Measurements from ENCODE around the gene GPX5. TPM values are rescaled to one million over a fixed set of nuclear protein-coding genes. Genes with fewer than 3 reads are reported as not detected.
A peak's percentile ranks its signal among the peaks of the same experiment; 100 is the strongest.

GPX5 gene
- total and polyA plus RNA-seq, 4 experiments from 2014 or later, result not detected

- CTCF ChIA-PET (ENCODE audit: partially characterized antibody), result no interaction called here
- Mint-ChIP-seq H3K27me3 (peaks cover 10 to 33% of the 10 kb centered on the region in 2 donors), H3K27ac (no peak overlapping the region), H3K9me3 (no peaks in the 10 kb centered on the region), H3K4me3 (no peak overlapping the region), H3K36me3 (no peaks in the 10 kb centered on the region), H3K4me1 (peaks cover 4 to 9% (median 8%) of the 10 kb centered on the region in 4 donors)
- H3K4me1 ChIP-seq (ENCODE audit: insufficient read depth, low read length), result peaks cover 6% of the 10 kb centered on the region
- intact Hi-C loops (cut with micrococcal nuclease), result no loop called here
- no peaks in the 10 kb centered on the region for H3K36me3 ChIP-seq (ENCODE audit: insufficient read depth, low read length)
- H3K9me3 ChIP-seq (ENCODE audit: control insufficient read depth in 1 of 2, low read length in 2 of 2), result no peaks in the 10 kb centered on the region
- no peak for DNase-seq
- no peaks in the 10 kb centered on the region for H3K27me3 ChIP-seq (ENCODE audit: insufficient read depth, low read length)
- POLR2A ChIA-PET (ENCODE audit: partially characterized antibody), result no interaction called here
- H3K4me3 ChIP-seq (ENCODE audit: low read length in 2 of 2), result no peak overlapping the region
- H3K27ac ChIP-seq (ENCODE audit: low read depth, low read length), result no peak overlapping the region
These were observed 7.7 kb upstream of the GPX5 start for GRCh38 chr6:28517964-28518363.

DNA sequence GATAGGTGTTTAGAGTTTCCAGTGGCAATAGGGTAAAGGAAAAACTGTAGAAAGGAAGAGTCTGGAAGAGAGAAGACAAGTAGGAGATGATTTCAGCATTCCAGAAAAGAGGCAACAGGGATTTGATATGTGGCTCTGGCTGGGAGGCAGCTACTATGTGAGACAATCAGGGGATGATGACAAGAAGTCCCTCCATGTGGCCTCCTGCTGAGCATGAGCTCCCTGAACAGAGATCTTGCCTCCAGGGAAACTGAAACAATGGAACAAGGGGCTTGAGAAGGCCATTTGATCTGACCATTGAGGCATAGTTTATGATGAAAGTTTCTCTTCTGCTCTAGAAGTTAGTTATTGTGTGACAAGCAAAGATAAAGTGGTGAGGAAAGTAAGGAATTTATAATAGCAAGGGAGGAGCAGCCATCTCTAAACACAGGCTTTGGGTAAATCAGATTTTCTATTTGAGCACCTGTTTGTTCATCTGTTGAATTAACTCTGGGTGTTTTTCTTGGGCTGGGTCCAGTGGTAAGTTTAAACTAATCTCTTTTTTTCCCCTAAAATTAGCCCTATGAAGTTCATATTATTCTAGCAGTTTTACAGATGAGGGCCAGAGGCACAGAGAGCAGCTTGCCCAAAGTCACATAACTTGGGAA is 3.0 kb upstream of the GPX5 start:
- peaks cover 15 to 29% (median 24%) of the 10 kb centered on the region in 4 donors for H3K4me1 Mint-ChIP-seq
- no peak for DNase-seq
- peak overlapping the region in 5 of 7 donors; percentile 1 to 68 (median 50) for H3K27ac Mint-ChIP-seq
- Histone ChIP-seq H3K4me1 (ENCODE audit: insufficient read depth, low read length) (peaks cover 26% of the 10 kb centered on the region), H3K27ac (ENCODE audit: low read depth, low read length) (no peak overlapping the region), H3K4me3 (ENCODE audit: low read length in 2 of 2) (no peak overlapping the region), H3K9me3 (ENCODE audit: control insufficient read depth in 1 of 2, low read length in 2 of 2) (no peaks in the 10 kb centered on the region), H3K27me3 (ENCODE audit: insufficient read depth, low read length) (no peaks in the 10 kb centered on the region), H3K36me3 (ENCODE audit: insufficient read depth, low read length) (no peaks in the 10 kb centered on the region)
- no peaks in the 10 kb centered on the region for H3K36me3 Mint-ChIP-seq
- ChIA-PET CTCF (ENCODE audit: partially characterized antibody) (interaction anchor here (1.4 kb wide), 1 partner anchor 21 kb away, joined by 3 read pairs; no protein-coding TSS in a partner anchor), POLR2A (ENCODE audit: partially characterized antibody) (interaction anchor here (0.8 kb wide), 1 partner anchor 16 kb away, joined by 3 read pairs; no protein-coding TSS in a partner anchor)
- intact Hi-C loops (cut with micrococcal nuclease), result loop anchor here (2.0 kb wide), 1 partner anchor 20 kb away; no protein-coding TSS in a partner anchor
- no peaks in the 10 kb centered on the region for H3K9me3 Mint-ChIP-seq
- H3K4me3 Mint-ChIP-seq, result peak overlapping the region in 7 of 8 donors; percentile 2 to 75 (median 59)
- H3K27me3 Mint-ChIP-seq, result peaks cover 15 to 24% of the 10 kb centered on the region in 2 donors

DNA sequence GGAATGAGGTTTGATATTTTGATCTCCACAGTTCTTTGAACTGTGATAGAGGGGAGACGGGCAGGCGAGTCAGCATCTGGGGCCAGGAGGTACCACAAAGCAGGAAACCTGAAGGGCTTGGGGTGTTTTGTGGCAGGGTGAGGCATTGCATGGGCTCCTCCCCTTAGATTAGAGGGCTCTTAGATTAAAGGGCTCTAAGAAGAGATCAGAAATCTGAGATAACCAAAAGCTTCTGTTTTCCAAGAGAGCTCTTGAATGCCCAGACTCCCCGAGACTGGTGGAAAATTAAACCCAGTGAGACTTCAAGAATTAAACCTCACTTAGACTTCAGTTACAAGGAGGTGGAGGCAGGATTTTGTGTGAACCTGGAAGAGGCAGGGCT is 2.4 kb upstream of the GPX5 start:
- Histone ChIP-seq H3K36me3 (ENCODE audit: insufficient read depth, low read length) (no peaks in the 10 kb centered on the region), H3K4me1 (ENCODE audit: insufficient read depth, low read length) (peaks cover 26% of the 10 kb centered on the region), H3K4me3 (ENCODE audit: low read length in 2 of 2) (no peak overlapping the region), H3K27me3 (ENCODE audit: insufficient read depth, low read length) (no peaks in the 10 kb centered on the region), H3K9me3 (ENCODE audit: control insufficient read depth in 1 of 2, low read length in 2 of 2) (no peaks in the 10 kb centered on the region), H3K27ac (ENCODE audit: low read depth, low read length) (no peak overlapping the region)
- intact Hi-C loops (cut with micrococcal nuclease), result loop anchor here (2.0 kb wide), 1 partner anchor 20 kb away; no protein-coding TSS in a partner anchor
- H3K4me1 Mint-ChIP-seq, result peaks cover 15 to 29% (median 24%) of the 10 kb centered on the region in 4 donors
- ChIA-PET POLR2A (ENCODE audit: partially characterized antibody) (interaction anchor here (0.8 kb wide), 1 partner anchor 16 kb away, joined by 3 read pairs; no protein-coding TSS in a partner anchor), CTCF (ENCODE audit: partially characterized antibody) (interaction anchor here (1.4 kb wide), 1 partner anchor 20 kb away, joined by 3 read pairs; no protein-coding TSS in a partner anchor)
- peaks cover 13 to 26% of the 10 kb centered on the region in 2 donors for H3K27me3 Mint-ChIP-seq
- peak; percentile 34 to 69 (median 43) for DNase-seq
- H3K36me3 Mint-ChIP-seq, result no peaks in the 10 kb centered on the region
- peak overlapping the region in 4 of 7 donors; percentile 10 to 67 (median 34) for H3K27ac Mint-ChIP-seq
- no peaks in the 10 kb centered on the region for H3K9me3 Mint-ChIP-seq
- peak overlapping the region in 7 of 8 donors; percentile 52 to 75 (median 61) for H3K4me3 Mint-ChIP-seq

- POLR2A ChIA-PET (ENCODE audit: partially characterized antibody), result no interaction called here
- intact Hi-C loops (cut with micrococcal nuclease), result no loop called here
- CTCF ChIA-PET (ENCODE audit: partially characterized antibody), result no interaction called here
- Histone ChIP-seq H3K27ac (ENCODE audit: low read depth, low read length) (no peak overlapping the region), H3K4me3 (ENCODE audit: low read length in 2 of 2) (no peak overlapping the region), H3K36me3 (ENCODE audit: insufficient read depth, low read length) (no peaks in the 10 kb centered on the region), H3K4me1 (ENCODE audit: insufficient read depth, low read length) (peaks cover 4% of the 10 kb centered on the region), H3K9me3 (ENCODE audit: control insufficient read depth in 1 of 2, low read length in 2 of 2) (no peaks in the 10 kb centered on the region), H3K27me3 (ENCODE audit: insufficient read depth, low read length) (no peaks in the 10 kb centered on the region)
- H3K4me3 Mint-ChIP-seq, result no peak overlapping the region
- H3K27me3 Mint-ChIP-seq, result peaks cover 20 to 40% of the 10 kb centered on the region in 2 donors
- H3K4me1 Mint-ChIP-seq, result peaks cover 0 to 5% (median 3%) of the 10 kb centered on the region in 4 donors
- no peaks in the 10 kb centered on the region for H3K36me3 Mint-ChIP-seq
- H3K27ac Mint-ChIP-seq, result no peak overlapping the region
- no peaks in the 10 kb centered on the region for H3K9me3 Mint-ChIP-seq
- DNase-seq, result no peak
These were observed 5.1 kb downstream of the GPX5 start for GRCh38 chr6:28530777-28531176.

DNA sequence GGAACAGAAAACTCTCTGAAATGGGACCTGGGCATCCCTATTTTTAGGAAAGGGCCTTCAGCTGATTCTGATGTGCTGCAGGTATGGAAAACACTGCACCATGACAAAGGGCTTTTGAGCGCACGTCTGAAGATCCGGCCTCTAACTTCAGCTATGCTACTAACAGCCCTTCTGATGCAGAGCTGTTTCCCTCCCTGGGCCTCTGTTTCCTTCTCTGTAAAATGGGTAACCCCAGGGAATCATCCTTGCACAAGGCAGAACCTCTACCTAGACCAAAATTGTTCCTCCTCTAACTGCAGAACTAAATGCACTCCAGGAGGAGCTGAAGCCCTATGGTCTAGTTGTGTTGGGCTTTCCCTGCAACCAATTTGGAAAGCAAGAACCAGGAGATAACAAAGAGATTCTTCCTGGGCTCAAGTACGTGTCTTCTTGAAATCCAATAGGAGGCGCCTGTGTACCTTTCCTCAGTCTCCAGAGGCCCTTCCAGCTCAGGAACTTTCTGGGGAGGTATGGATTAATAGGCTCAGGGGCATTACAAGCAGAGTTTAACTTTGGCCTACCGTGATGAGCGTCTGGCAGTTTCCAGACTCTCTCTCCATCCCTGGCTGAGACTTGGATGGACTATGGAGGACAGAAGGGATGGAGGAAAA is 5.9 kb downstream of the GPX5 start:
- POLR2A ChIA-PET (ENCODE audit: partially characterized antibody), result no interaction called here
- no peaks in the 10 kb centered on the region for H3K9me3 ChIP-seq (ENCODE audit: control insufficient read depth in 1 of 2, low read length in 2 of 2)
- Mint-ChIP-seq H3K4me1 (peaks cover 0 to 2% (median 0%) of the 10 kb centered on the region in 4 donors), H3K36me3 (no peaks in the 10 kb centered on the region), H3K9me3 (no peaks in the 10 kb centered on the region), H3K4me3 (no peak overlapping the region), H3K27me3 (peaks cover 16 to 37% of the 10 kb centered on the region in 2 donors), H3K27ac (no peak overlapping the region)
- H3K4me3 ChIP-seq (ENCODE audit: low read length in 2 of 2), result no peak overlapping the region
- no peaks in the 10 kb centered on the region for H3K27me3 ChIP-seq (ENCODE audit: insufficient read depth, low read length)
- no peak overlapping the region for H3K27ac ChIP-seq (ENCODE audit: low read depth, low read length)
- H3K4me1 ChIP-seq (ENCODE audit: insufficient read depth, low read length), result no peaks in the 10 kb centered on the region
- intact Hi-C loops (cut with micrococcal nuclease), result no loop called here
- CTCF ChIA-PET (ENCODE audit: partially characterized antibody), result no interaction called here
- no peak for DNase-seq
- H3K36me3 ChIP-seq (ENCODE audit: insufficient read depth, low read length), result no peaks in the 10 kb centered on the region

DNA sequence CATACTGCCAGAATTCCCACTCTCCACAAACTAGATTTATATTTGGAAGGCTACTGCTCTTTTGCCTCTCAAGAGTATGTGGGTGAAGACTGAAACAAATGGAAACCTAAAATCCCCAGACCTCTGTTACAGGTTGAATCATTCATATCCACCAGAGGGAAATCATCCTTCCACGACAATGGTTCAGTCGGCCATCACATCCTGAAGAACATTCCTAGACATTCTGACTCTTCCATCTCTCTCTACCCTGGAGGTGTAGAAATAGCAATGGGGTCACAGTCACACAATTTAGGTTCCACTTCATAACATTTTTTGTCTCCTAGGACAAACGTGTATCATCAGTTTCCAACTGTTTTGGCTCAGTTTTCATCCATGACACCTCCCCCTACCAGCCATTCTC is 8.6 kb downstream of the GPX5 start:
- DNase-seq, result no peak
- Mint-ChIP-seq H3K9me3 (peaks cover 0 to 3% (median 0%) of the 10 kb centered on the region in 8 donors), H3K4me3 (no peak overlapping the region), H3K27ac (no peak overlapping the region), H3K4me1 (peaks cover 5 to 16% (median 13%) of the 10 kb centered on the region in 4 donors), H3K36me3 (no peaks in the 10 kb centered on the region), H3K27me3 (peaks cover 25 to 41% of the 10 kb centered on the region in 2 donors)
- Histone ChIP-seq H3K4me3 (ENCODE audit: low read length in 2 of 2) (no peak overlapping the region), H3K27ac (ENCODE audit: low read depth, low read length) (no peak overlapping the region), H3K27me3 (ENCODE audit: insufficient read depth, low read length) (no peaks in the 10 kb centered on the region), H3K36me3 (ENCODE audit: insufficient read depth, low read length) (no peaks in the 10 kb centered on the region), H3K9me3 (ENCODE audit: control insufficient read depth in 1 of 2, low read length in 2 of 2) (no peaks in the 10 kb centered on the region), H3K4me1 (ENCODE audit: insufficient read depth, low read length) (no peaks in the 10 kb centered on the region)
- CTCF ChIA-PET (ENCODE audit: partially characterized antibody), result no interaction called here
- POLR2A ChIA-PET (ENCODE audit: partially characterized antibody), result no interaction called here
- intact Hi-C loops (cut with micrococcal nuclease), result no loop called here

GRCh38 chr6:28534875-28535274 is 9.2 kb downstream of the GPX5 start:
- Histone ChIP-seq H3K27me3 (ENCODE audit: insufficient read depth, low read length) (no peaks in the 10 kb centered on the region), H3K4me1 (ENCODE audit: insufficient read depth, low read length) (no peaks in the 10 kb centered on the region), H3K27ac (ENCODE audit: low read depth, low read length) (no peak overlapping the region), H3K4me3 (ENCODE audit: low read length in 2 of 2) (no peak overlapping the region), H3K9me3 (ENCODE audit: control insufficient read depth in 1 of 2, low read length in 2 of 2) (no peaks in the 10 kb centered on the region), H3K36me3 (ENCODE audit: insufficient read depth, low read length) (no peaks in the 10 kb centered on the region)
- Mint-ChIP-seq H3K9me3 (peaks cover 0 to 3% (median 0%) of the 10 kb centered on the region in 8 donors), H3K27ac (peak overlapping the region in 1 of 7 donors; percentile 18), H3K4me3 (no peak overlapping the region), H3K4me1 (peaks cover 5 to 16% (median 13%) of the 10 kb centered on the region in 4 donors), H3K36me3 (no peaks in the 10 kb centered on the region), H3K27me3 (peaks cover 26 to 41% of the 10 kb centered on the region in 2 donors)
- ChIA-PET CTCF (ENCODE audit: partially characterized antibody) (no interaction called here), POLR2A (ENCODE audit: partially characterized antibody) (no interaction called here)
- no peak for DNase-seq
- intact Hi-C loops (cut with micrococcal nuclease), result no loop called here

All from CD4-positive, alpha-beta memory T cell (primary cell).